Mammary epithelial cell (primary cell): ENCODE measurements around the gene HS3ST2.

Experiments used
- CTCF ChIP-seq, 2 donors: IDR thresholded peaks in 1 of 2; conservative IDR thresholded peaks in 1 of 2; 2 replicates each; pipeline ENCODE4 v1.5.1; 2011 to 2012; ENCODE audit warnings: inconsistent platforms in 2 of 2, low read length in 2 of 2, mild to moderate bottlenecking in 2 of 2, control low read depth in 1 of 2, low read depth in 1 of 2; ENCODE audit not compliant: insufficient read depth in 1 of 2; ENCODE audit errors: extremely low read depth in 1 of 2
- EZH2 ChIP-seq: IDR thresholded peaks from 2 replicates; pipeline ENCODE4 v1.6.1; 2012; ENCODE audit warnings: low read length, inconsistent platforms, borderline replicate concordance

GRCh38 chr16:22843122-22843521, 29.2 kb downstream of the HS3ST2 start:
- TF ChIP-seq CTCF (conservative IDR thresholded peaks at IDR 0.05 in 1 of 2, IDR thresholded peaks at IDR 0.05 in 1 of 2; ENCODE audit: extremely low read depth in 1 of 2, insufficient read depth in 1 of 2, low read depth in 1 of 2, low read length in 2 of 2) (no peak), EZH2 (no peak)
